ACHN (cell line): ENCODE measurements around the gene ZEB2.

Experiments
- DNase-seq: peaks from one replicate; pipeline ENCODE4 v3.0.0-alpha.2; 2015
- in situ Hi-C: cut with HindIII; loops from 2 replicates; pipeline ENCODE4 v1.10.0; 2017; ENCODE audit warnings: low sequenced_read_pairs, low pct_ligation_motif_present, low pct_unique_long_range_greater_than_20kb

Gene ZEB2

GRCh38 chr2:144519934-144520731 is at the start of gene ZEB2:
ZEB2 (minus strand) TSS chr2:144520119; CDS start chr2:144517350, 2,769 bp downstream.
- in situ Hi-C loops, result no loop called here

GRCh38 chr2:144567745-144568144 is 47.8 kb upstream of the ZEB2 start:
- in situ Hi-C loops, result no loop called here
- DNase-seq, result no peak

More at GRCh38 chr2:144519934-144520731, at the start of gene ZEB2:
- peak; percentile 89 for DNase-seq

- in situ Hi-C loops, result no loop called here
- no peak for DNase-seq
Measured at GRCh38 chr2:144566448-144566847, 46.5 kb upstream of the ZEB2 start.

GRCh38 chr2:144560251-144560650 is 40.3 kb upstream of the ZEB2 start:
- in situ Hi-C loops, result no loop called here
- no peak for DNase-seq

GRCh38 chr2:144559681-144560080 is 39.8 kb upstream of the ZEB2 start:
- in situ Hi-C loops, result no loop called here
- no peak for DNase-seq

GRCh38 chr2:144559242-144559641 is 39.3 kb upstream of the ZEB2 start:
- no peak for DNase-seq
- in situ Hi-C loops, result no loop called here

- in situ Hi-C loops, result no loop called here
- no peak for DNase-seq
Measured at GRCh38 chr2:144554492-144555210, 34.7 kb upstream of the ZEB2 start.

GRCh38 chr2:144553379-144553778 is 33.5 kb upstream of the ZEB2 start:
- no peak for DNase-seq
- in situ Hi-C loops, result no loop called here

GRCh38 chr2:144552821-144553220 is 32.9 kb upstream of the ZEB2 start:
- DNase-seq, result no peak
- in situ Hi-C loops, result no loop called here

- DNase-seq, result no peak
- in situ Hi-C loops, result no loop called here
Measured at GRCh38 chr2:144550911-144551310, 31.0 kb upstream of the ZEB2 start.

GRCh38 chr2:144550084-144550483 is 30.2 kb upstream of the ZEB2 start:
- in situ Hi-C loops, result no loop called here
- DNase-seq, result no peak

GRCh38 chr2:144548532-144549191 is 28.7 kb upstream of the ZEB2 start:
- no peak for DNase-seq

GRCh38 chr2:144548088-144548487 is 28.2 kb upstream of the ZEB2 start:
- in situ Hi-C loops, result no loop called here
- DNase-seq, result no peak

More at GRCh38 chr2:144548532-144549191, 28.7 kb upstream of the ZEB2 start:
- in situ Hi-C loops, result no loop called here

- DNase-seq, result no peak
- in situ Hi-C loops, result no loop called here
Measured at GRCh38 chr2:144547494-144547893, 27.6 kb upstream of the ZEB2 start.

- no peak for DNase-seq
- in situ Hi-C loops, result no loop called here
Measured at GRCh38 chr2:144546933-144547332, 27.0 kb upstream of the ZEB2 start.

- in situ Hi-C loops, result no loop called here
- no peak for DNase-seq
Measured at GRCh38 chr2:144545787-144546186, 25.9 kb upstream of the ZEB2 start.

GRCh38 chr2:144544053-144544452 is 24.1 kb upstream of the ZEB2 start:
- in situ Hi-C loops, result no loop called here
- DNase-seq, result no peak

GRCh38 chr2:144541396-144541795 is 21.5 kb upstream of the ZEB2 start:
- DNase-seq, result no peak
- in situ Hi-C loops, result no loop called here

- no peak for DNase-seq
- in situ Hi-C loops, result no loop called here
Measured at GRCh38 chr2:144539289-144539782, 19.4 kb upstream of the ZEB2 start.
